NCI-H2227 treated with DMSO at 0.1 percent for 48 hours (cell line): ENCODE measurements around the gene QSOX1.

Experiments used
- DNase-seq: peaks from one replicate; lab custom pipeline; 2025; lab: John Stamatoyannopoulos, UW

The QSOX1 gene

DNA sequence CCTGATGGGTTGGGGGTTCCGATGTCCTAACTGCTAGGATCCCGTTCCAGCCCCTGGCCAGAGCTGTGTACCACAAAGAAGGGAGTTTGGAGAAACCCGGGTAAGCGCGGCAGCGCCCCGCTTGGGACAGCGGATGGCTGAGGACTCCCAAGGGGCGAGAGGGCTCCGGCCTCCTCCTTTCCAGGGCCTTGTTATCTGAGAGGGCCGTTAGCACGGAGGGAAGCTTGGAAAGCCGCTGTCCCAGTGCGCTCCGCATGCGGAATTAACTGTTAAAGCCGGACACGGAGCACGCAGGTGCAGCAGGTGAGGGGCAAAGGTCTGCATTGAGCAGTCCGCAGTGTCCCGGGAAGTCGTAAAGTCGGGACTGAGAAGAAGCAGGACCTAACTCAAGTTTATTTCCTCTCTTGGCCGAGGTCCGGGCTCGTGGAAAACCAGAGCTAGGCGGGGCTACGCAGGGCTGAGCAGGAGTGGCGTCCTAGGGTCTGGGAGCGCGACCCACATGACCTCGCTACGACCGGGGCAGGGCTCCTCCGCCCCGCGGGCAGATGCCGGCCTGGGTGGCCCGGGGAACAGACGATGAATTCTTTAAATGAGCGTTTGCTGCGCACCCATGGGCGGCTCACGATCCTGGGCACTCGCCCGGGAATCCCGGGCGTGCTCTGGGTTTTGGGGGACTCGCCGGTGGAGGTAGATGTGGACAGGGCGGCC lies 79.9 kb downstream of the QSOX1 start:
- DNase-seq = no peak

DNA sequence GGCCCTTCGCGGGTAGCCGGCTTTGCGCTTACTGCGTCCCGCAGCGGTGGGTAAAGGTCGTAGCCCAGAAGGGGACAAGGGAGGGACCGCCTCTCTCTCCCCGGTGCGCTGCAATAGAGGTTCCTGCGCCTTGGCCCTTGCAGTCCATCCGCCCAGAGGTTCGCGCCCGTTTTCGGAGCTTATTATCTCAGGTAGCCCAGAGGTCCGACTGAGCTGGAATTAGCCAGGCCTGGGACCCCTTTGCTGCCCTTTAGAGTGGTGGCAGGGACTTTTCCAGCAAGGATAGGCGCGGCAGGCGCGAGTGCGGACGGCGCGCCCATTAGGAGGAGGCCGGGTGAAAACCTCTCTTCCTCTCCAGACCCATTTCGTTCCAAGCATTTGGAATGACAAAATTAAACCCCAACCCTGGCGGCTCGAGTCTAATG lies 80.4 kb downstream of the QSOX1 start:
- DNase-seq = no peak

DNA sequence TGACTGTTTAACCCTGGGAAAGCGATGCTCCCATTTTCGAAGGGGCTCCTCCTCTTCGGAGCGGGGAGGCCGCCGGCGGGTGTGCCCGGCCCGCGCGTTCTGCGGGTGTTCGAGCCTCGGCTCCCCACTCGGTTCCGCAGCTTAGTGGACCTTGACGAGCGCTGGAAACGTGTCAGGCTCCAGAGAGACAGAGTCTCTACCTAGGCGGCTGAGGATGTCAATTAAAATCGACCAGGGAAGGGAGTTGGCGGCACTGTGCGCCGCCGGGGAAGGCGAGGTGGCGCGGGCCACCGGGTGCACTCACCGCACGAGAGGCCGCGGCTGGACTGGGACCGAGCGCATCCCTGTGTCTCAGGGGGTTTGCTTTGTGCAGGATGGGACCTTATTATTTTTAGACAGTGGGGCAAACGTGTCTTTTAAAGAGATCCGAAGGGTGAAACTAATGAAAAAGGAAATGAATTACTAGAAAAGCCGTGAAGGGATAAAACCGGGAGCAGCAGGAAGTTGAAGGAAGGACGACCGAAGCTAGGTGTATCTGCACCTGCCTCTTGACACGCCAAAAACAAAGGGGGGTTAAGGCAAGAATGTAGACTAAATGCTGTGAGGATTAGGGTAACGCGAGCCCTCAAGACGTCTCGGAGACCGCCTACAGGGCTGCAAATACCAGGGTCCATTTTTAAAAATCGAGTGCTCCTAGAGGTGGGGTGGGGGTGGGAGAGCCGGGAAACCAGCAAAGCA lies 81.0 kb downstream of the QSOX1 start:
- DNase-seq = no peak

DNA sequence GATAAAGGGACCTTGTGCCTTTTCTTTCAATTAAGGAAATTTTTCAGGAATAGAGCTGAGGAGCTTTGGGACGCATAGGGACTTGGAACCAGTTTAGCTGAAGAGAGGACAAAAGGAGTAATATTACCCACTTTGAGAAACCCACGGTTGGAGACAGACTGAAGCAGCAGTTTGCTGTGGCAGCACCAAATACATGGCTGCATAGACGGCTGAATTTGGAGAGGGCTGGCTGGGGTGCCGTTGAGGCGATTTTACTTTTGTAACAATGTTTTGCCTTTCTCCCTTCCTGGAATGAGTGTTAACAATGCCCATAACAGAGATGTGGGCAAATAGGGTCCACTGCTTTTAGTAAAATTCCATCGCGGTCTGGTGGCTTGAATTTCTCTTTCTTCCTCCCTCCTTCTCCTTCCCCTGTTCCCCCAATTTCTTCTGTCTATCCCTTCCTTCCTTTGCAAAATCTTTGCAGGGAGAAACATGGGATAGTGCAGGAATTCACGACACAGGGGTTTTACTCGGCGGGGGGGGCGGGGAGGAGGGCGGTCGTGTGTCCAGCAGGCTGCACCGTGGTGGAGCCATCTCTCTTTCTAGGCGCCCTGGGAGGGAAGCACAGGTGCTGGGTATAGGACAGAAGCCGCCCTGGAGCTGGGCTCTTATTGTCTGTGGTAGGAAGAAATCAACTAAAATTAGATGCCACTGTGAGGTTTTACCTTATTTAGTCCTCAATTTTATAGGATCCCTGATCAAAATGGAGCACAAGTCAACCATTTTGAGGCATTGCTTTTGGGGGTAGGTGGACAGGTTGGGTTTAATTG lies 82.2 kb downstream of the QSOX1 start:
- no peak for DNase-seq

DNA sequence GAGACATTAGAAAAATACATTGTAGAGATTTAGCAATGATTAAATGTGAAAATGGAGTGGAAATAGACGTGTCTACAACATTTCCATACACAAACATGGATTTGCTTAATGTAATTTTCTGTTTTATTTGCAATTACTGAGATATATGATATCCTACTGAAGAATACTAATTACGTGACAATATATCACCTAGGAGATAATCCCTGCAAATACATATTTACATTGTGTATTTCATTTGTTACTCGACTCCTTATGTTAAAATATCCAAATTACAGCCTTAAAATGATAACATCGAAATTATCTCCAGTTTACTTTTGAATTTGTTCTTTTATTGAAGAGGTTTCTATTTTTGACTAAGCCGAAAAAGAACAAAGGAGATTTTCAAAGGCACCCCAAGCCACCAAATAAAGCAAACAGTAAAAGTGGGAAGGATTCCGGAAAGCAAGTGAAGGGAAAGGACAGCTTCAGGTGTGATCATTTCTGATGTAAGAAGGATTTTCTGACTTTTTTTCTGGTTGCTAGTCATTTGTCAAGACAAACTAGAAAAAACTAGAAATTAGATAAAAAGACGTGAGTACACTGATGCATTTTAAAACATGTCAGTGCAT lies 83.3 kb downstream of the QSOX1 start:
- no peak for DNase-seq

DNA sequence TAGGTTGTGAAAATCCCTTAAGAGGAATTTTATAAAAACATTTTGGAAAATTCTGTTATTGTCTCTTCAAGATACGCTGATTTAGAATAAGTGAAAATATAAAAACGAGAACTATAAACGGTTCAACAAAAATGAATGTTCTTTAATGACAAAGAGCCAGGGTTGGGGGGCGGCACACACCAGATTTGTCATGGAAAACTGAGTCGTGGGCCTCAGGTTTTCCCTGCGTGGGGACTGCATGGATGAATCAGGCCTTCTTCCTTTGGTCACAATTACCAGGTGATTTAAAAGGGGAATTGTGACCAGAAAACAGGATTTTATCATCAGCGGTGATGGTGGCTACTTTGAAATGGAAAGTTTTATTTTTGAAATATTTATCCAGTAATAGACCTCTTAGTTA lies 84.0 kb downstream of the QSOX1 start:
- DNase-seq = no peak

DNA sequence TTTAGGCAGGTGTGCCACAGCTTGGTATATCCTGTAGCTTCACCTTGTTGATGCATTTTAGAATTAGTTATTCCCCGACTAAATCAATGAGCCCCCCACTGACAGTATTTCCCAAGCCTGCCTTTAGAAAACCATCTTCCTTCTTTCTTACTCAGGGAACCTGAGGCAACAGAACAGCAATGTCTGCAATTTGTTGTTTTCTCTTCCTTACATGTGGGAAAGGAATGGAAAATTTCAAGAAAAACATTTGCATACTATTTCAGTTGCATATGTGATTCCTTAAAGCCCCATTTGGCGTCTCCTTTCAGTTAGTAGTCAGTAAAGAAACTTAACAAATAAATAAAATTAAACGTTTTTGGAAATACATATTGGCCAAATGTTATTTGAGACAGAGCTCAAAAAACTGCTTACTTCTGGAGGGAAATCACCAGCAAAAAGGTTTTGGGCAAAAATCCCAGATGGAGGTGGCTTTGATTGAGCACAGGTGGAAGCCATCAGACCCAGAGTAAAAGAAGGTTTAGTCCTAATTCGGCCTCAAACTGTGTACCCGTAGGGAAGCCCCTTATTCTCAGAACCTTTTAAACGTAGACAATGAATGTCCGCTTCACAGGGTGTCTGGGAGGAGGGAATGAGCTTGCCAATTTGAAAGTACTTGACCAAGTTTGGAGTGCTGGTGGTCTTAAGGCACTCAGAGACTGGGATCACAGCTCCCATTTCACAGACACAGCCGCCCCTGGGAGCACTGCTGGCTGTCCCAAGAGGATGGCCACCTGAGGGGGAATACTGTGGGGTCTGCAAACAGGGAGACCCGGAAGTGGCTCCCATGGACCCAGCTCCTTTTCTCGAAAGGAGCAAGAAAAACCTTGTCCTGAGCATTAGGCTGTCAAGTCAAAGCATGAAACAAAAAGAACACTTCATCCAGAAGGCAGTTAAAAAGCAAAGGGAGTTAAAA lies 84.8 kb downstream of the QSOX1 start:
- DNase-seq = no peak

DNA sequence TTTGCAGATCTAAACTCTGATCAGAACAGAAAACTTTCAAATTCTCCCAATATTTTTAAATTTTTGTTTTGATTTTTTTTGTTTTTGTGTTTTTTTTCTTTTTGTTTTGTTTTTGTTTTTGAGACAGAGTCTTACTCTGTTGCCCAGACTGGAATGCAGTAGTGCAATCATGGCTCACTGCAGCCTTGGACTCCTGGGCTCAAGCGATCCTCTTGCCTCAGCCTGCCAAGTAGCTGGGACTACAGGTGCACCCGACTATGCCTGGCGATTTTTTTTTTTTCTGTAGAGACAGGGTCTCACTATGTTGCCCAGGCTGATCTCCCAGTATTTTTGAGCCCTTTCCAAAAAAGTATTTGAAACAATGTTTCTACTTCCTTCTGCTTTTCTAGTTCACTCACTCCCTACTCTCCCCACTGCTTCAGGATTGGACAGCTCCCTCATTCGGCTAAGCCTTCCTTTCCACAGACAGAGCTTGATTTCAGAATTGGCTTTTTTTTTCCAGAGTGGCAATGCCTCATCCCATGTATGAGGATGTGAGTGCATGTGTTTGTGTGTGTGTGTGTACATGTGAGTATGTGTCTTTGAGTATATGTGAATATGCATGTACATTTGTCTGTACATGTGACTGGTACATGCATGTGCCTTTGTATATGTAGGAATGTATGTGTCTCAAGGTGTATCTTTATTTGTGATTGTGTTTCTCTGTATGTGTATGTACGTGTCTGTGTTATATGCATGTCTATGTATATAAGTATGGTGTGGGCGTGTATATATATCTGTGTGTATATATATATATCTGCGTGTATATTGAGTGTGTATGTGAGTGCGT lies 87.3 kb downstream of the QSOX1 start:
- no peak for DNase-seq

DNA sequence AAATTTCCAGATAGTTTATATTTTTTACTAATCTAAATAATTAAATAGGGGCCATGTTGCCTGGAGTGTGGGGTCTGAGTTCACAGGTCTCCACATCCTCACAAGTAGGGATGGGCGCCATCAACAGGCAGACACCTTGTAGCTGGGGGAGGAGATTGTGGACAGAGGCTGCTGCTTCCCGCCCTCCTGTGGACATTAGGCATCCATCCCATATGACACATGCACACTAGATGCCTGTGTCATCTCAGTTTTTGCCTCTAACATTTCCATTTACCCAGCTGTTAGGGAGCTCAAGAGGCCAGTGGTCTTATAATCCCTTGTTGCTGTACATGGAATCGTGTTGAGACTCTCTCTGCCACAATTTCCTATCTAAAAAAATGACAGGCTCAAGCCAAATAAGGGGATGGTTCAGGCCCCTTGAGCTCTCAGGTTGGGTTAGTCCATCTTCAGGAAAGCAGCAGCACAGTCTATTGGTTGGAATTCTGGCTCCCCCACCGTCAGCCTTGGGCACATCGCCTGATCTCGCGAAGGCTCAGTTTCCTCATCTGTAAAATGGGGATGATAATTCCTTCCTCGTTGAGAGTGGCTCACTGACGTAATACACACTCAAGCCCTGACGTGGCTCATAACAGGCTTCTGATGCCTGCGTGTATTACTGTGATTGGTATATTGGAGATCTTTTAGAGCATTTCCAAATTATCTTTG lies 89.0 kb downstream of the QSOX1 start:
- no peak for DNase-seq

DNA sequence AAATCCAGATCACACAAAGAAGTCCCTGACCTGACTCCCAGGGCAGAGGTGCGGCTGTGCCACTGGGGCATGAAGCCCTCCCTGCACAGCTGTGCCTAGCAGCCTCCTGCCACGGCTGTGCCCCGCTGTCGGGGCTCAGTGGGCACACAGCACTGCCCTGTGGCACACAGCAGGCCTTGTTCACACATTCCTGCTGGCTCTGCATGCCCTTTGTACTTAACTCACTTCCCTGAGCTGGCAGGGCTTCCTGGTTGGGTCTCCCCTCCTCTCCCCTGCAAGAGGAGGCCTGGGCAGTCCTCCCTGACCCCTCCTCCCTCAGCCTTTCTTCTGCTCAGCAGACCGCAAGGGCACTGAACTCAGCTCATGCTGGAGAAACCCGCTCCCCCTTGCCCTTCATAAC lies 90.2 kb downstream of the QSOX1 start:
- DNase-seq = no peak

DNA sequence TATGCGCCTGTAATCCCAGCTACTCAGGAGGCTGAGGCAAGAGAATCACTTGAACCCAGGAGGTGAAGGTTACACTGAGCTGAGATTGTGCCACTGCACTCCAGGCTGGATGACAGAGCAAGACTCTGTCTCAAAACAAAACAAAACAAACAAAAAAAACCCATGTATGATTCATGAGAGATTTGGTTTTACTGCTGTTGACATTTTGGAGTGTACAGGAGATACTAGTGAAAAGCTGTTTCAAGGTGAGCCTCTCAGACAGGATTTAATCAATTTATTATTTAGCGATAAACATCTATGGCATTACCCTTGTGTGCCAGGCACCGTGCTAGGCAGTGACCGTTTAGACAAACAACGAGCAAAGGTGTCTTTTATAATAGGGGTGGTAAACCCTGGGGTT lies 91.9 kb downstream of the QSOX1 start:
- DNase-seq = no peak

DNA sequence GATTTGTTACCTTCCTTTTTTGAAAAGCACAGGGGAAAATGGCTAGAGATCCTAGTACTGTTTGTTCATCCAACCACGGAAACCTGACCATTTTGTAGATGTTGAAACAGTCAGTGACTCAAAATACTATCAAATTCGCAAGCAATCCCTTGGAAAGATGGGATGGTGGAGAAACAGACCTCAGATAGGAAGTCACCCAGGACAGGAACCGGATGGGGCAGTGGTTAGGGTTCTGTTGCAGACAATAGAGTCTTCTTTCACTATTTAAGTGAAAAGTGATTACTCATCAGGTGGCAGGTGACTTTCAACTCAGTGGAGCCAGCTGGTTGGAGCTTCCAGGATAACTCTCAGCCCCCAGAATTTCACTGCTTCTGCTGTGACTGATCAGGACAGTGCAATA lies 92.4 kb downstream of the QSOX1 start:
- DNase-seq = no peak

DNA sequence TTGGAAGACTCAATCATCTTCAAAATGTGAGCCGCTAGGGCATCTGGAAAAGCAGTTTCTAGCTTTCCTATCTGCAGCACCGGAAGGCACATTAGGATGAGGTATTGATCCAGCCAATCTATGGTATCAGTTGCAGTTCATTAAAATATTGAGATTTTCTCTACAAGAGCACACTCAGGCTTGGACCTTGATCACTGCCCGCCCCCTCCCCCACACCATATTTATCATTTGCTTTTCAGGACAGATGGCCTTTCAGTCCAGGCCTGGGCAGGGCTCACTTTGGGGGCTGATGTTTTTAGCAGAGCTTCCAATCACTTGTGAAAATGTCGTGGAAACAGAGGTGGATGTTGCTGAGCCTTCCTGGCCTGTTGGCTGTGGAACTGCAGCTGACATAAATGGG lies 92.9 kb downstream of the QSOX1 start:
- DNase-seq = no peak

DNA sequence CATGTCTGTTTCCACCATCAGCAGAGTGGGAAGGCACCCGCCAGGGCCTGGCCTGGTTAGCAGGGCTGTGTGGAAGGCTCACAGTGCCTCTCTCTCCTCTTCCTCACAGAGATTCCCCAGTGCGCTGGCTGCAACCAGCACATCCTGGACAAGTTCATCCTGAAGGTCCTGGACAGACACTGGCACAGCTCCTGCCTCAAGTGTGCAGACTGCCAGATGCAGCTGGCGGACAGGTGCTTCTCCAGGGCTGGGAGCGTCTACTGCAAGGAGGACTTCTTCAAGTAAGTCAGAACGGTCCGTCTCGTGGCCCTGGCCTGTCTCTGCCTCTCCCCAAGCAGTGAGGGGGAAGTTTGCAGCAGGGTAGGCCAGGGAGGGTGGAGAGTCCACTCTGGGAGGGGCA lies 93.5 kb downstream of the QSOX1 start:
- DNase-seq = no peak

DNA sequence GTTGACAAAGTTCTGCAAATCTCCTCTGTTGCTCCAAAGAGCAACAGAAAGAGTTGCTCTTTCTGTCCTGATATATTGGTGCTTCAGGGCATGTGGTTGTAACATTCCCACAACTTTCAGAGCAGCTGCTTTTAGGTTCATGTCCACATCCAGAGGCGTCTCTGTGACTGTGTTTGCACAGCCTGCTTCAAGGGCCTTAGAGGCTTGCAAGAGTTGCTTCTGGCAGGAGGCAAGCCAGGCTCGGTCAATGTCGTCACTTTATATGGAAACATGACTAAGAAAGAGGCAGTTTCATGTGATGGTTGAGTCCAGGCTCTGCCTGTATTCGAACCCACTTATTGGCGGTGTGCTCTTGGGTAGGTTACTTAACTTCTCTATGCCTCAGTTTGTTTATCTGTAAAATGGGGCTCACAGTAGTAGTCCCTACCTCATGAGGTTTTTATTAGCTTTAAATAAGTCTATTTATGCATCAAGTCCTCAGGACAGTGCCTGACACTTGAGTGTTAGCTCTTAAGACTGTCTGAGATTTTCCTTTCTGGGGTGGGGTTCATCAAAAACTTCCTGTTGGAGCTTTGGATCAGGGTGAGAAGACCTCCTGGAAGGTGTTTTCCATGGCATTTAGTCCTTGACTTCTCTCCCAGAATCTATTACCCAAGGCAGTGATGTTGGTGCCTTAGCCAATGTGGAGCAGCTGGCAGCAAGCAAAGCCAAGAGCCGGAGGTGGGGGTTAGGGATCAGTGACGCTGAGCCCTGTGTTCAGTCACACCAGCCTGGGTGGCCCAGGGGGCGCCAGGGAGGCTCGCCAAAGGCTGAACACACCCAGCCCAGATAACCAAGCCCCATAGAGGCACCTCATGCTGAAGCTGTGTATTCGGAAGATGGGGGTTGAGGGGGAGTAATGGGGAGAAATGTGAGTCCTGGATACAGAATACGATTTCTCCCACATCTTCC lies 94.3 kb downstream of the QSOX1 start:
- DNase-seq = no peak

DNA sequence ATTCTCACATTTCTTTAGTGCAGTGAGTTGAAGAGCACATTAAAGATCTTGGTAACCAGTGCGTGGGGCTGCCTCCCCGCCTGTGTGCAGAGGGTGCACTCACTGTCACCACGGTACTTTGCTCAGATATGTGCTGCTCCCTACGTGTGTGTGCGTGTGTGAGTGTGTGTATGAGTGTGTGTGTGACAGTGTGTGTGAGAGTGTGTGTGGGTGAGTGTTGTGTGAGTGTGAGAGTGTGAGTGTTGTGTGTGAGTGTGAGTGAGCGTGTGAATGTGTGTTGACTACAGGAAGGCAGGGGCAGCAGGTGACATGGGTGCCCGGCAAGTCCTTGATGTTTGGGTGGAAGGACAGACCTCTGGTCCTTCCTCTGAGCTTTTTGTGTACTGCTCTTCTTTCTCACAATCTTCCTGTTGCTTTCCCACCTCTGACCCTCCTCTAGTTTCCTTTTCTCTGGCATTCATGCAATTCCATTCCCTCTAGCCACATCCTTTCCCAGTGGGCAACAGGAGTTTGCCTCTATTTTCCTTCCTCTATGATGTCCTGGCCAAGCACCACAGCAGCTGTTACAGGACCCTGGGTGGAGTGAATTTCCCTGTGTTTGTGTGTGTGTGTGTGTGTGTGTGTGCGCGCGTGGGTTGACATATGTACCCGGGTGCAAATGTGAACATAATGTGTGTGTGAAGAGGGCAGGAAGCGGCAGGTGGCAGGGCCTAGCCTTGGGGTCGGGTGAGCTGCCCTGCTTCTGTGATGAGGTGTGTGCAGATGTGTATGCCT lies 95.2 kb downstream of the QSOX1 start:
- no peak for DNase-seq

DNA sequence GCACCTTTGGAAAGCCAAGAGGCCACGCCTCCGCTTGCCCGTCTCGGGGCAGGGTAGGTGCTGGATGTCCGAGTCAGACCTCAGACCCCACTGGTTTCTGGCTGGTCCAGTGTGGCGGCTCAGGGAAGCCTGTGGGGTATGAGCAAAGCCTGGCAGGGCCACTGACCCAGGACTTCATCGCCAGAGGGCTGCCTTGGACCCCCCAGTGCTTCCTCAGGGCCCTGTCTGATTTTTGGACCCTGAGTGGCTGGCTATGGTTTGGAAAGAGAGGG lies 95.8 kb downstream of the QSOX1 start:
- DNase-seq = no peak

DNA sequence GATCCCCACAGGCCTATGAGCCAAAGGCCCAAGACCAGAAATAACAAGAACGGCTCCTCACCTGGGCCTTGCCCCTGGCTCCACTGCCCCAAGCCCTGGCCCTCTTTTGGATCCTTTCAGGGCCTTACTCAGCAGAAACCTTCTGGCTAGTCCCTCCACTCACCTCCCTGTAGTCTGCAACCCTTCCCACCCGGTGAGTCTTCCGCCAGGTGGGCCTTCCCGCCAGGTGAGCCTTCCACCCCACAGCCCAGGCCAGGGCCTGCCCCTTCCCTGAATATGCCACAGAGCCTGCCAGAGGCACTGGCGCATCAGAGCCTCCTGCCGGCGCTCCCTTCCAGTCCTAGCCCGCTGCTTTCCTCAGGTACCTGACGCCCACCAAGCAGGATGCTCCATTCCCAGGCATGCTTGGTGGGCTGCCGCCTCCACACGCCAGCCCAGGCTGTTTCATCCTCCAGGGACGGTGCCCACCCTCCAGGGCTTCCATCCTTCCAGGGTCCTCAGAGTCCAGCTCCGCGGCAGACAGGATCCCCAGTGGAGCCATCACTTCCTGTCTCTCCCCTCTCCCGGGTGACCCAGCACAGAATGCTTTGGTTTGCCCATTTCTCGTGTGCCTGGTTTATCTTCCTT lies 96.3 kb downstream of the QSOX1 start:
- DNase-seq = no peak
